ENCODE data around the gene TSPAN5. TPM values are rescaled to one million over a fixed set of nuclear protein-coding genes. Genes with fewer than 3 reads are reported as not detected.

Gene TSPAN5
- total RNA-seq, 2 donors from 2014 or later, result 7.9 to 48.5 TPM

DNA sequence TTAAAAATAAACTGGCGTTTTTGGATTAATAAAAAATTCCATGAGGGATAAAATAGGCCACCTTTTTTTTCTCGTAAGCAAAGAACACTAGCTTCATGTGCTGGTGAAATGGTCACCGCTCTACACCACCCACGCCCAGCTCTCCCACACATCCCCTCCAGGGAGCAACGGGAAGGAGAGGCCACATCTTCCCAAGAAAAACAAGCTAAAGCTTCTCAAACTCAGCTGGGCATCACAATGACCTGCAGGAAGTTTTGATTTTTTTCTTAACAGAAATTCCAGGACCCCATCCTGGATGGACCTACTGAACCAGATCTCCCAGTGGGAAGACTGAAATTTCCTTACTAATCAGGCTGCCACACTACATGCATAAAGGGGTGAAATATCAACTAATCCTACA lies 9.8 kb downstream of the TSPAN5 start:
- Histone ChIP-seq H3K4me3 (no peak overlapping the region), H3K36me3 (no peaks in the 10 kb centered on the region), H3K27me3 (replicated peaks; ENCODE audit: insufficient read depth) (no peaks in the 10 kb centered on the region), H3K27ac (no peak overlapping the region), H3K9me3 (no peaks in the 10 kb centered on the region), H3K4me1 (replicated peaks) (no peaks in the 10 kb centered on the region)
- WGBS, result 78% methylated on average over 5 of the region's 5 CpGs
- intact Hi-C loops (cut with DNase I), result no loop called here
- TF ChIP-seq POLR2AphosphoS5 (IDR thresholded peaks at IDR 0.05) (no peak), POLR2A (IDR thresholded peaks at IDR 0.05) (no peak)
- TF ChIP-seq, protein P1, sequence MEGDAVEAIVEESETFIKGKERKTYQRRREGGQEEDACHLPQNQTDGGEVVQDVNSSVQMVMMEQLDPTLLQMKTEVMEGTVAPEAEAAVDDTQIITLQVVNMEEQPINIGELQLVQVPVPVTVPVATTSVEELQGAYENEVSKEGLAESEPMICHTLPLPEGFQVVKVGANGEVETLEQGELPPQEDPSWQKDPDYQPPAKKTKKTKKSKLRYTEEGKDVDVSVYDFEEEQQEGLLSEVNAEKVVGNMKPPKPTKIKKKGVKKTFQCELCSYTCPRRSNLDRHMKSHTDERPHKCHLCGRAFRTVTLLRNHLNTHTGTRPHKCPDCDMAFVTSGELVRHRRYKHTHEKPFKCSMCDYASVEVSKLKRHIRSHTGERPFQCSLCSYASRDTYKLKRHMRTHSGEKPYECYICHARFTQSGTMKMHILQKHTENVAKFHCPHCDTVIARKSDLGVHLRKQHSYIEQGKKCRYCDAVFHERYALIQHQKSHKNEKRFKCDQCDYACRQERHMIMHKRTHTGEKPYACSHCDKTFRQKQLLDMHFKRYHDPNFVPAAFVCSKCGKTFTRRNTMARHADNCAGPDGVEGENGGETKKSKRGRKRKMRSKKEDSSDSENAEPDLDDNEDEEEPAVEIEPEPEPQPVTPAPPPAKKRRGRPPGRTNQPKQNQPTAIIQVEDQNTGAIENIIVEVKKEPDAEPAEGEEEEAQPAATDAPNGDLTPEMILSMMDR (IDR thresholded peaks at IDR 0.05), result no peak
- no peak for DNase-seq (ENCODE audit: low spot score)

DNA sequence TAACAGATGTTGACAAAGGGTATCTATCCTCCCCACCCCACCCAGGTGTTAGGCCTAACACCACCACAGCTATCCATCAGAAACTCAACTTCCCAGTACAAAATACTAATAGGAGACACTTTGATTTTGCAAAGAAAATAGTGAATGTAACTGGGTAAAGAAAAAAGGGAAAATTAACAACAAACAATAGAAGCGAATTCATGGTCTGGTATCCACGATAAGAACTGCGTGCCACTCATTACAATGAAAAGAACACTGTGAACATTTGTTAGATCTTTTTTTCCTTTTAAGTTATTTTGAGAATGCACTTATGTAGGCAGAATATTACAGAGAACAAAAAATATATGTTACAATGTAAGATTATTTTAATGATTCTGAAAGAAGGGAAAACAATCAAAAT lies 12.0 kb downstream of the TSPAN5 start:
- intact Hi-C loops (cut with DNase I), result no loop called here
- Histone ChIP-seq H3K36me3 (no peaks in the 10 kb centered on the region), H3K9me3 (no peaks in the 10 kb centered on the region), H3K4me3 (no peak overlapping the region), H3K27ac (no peak overlapping the region), H3K4me1 (replicated peaks) (no peaks in the 10 kb centered on the region), H3K27me3 (replicated peaks; ENCODE audit: insufficient read depth) (no peaks in the 10 kb centered on the region)
- no peak for DNase-seq (ENCODE audit: low spot score)
- TF ChIP-seq POLR2AphosphoS5 (IDR thresholded peaks at IDR 0.05) (no peak), POLR2A (IDR thresholded peaks at IDR 0.05) (no peak)
- TF ChIP-seq, protein P1 (IDR thresholded peaks at IDR 0.05), result no peak
- 71% methylated on average over 3 of the region's 3 CpGs for WGBS

DNA sequence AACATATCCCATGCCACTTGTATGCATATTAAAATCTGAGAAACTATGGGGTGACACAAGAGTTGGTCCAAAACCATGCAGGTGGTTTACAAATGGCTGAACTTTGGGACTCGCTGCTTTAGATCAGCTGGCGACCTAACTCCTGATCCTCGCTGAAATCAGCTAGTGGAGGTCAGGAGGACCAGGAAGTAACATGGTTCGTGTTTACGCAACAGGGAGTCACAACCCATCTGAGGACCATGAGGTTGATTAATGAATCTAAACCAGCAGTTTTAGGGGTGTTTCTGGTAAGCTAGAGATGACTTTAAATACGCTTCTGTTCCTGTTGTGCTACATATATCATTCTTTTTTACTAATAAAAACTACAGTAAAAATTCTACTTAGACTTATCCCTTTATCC lies 12.9 kb downstream of the TSPAN5 start:
- intact Hi-C loops (cut with DNase I), result no loop called here
- no peak overlapping the region for H3K27ac ChIP-seq
- H3K27me3 ChIP-seq (replicated peaks; ENCODE audit: insufficient read depth), result no peaks in the 10 kb centered on the region
- H3K4me3 ChIP-seq, result no peak overlapping the region
- no peaks in the 10 kb centered on the region for H3K4me1 ChIP-seq (replicated peaks)
- TF ChIP-seq, protein P1 (IDR thresholded peaks at IDR 0.05), result no peak
- TF ChIP-seq POLR2AphosphoS5 (IDR thresholded peaks at IDR 0.05), result no peak
- TF ChIP-seq POLR2A (IDR thresholded peaks at IDR 0.05), result no peak
- no peaks in the 10 kb centered on the region for H3K36me3 ChIP-seq
- WGBS, result 95% methylated on average over 6 of the region's 6 CpGs
- H3K9me3 ChIP-seq, result no peaks in the 10 kb centered on the region
- DNase-seq (ENCODE audit: low spot score), result no peak

DNA sequence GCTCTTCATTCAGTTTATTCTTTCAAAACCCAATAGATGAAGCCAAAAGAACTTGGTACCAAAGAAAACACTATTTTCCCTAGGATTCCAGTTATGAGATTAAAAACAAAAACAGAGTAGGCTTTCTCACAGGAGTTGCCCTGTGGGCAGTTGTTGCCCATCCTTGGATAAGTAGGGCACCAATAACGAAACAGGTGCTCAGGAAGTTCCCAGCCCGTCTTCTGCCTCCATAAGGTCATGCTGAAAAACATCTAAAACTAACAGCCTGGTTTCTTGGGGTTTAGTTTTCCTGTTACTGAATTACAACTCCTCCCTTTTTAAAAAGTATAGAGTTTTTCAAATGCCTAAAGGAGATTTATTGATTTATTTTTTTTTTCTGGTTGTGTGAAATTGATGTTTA lies 14.7 kb downstream of the TSPAN5 start:
- H3K27me3 ChIP-seq (replicated peaks; ENCODE audit: insufficient read depth), result no peaks in the 10 kb centered on the region
- no peak for DNase-seq (ENCODE audit: low spot score)
- no peak overlapping the region for H3K27ac ChIP-seq
- intact Hi-C loops (cut with DNase I), result no loop called here
- TF ChIP-seq, protein P1 (IDR thresholded peaks at IDR 0.05), result no peak
- no peak for TF ChIP-seq POLR2A (IDR thresholded peaks at IDR 0.05)
- no peak for TF ChIP-seq POLR2AphosphoS5 (IDR thresholded peaks at IDR 0.05)
- no peaks in the 10 kb centered on the region for H3K9me3 ChIP-seq
- no peaks in the 10 kb centered on the region for H3K36me3 ChIP-seq
- H3K4me3 ChIP-seq, result no peak overlapping the region
- H3K4me1 ChIP-seq (replicated peaks), result no peaks in the 10 kb centered on the region
- 75% methylated on average over 2 of the region's 2 CpGs for WGBS

DNA sequence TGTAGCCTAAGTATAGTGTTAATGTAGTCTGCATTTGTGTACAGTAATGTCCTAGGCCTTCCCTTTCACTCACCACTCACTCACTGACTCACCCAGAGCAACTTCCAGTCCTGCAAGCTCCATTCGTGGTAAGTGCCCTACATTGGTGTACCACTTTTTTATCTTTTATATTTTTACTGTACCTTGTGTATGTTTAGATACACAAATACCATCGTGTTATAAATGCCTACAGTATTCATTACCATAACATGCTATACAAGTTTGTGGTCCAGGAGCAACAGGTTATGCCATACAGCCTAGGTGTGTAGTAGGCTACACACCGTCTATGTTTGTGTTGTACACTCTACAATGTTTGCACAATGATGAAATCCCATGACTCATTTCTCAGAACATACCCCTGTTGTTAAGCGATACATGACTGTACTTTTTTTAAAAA lies 15.4 kb downstream of the TSPAN5 start:
- Histone ChIP-seq H3K27ac (no peak overlapping the region), H3K9me3 (no peaks in the 10 kb centered on the region), H3K4me3 (no peak overlapping the region), H3K4me1 (replicated peaks) (no peaks in the 10 kb centered on the region), H3K27me3 (replicated peaks; ENCODE audit: insufficient read depth) (no peaks in the 10 kb centered on the region), H3K36me3 (no peaks in the 10 kb centered on the region)
- no peak for DNase-seq (ENCODE audit: low spot score)
- TF ChIP-seq POLR2AphosphoS5 (IDR thresholded peaks at IDR 0.05), result no peak
- TF ChIP-seq, protein P1 (IDR thresholded peaks at IDR 0.05), result no peak
- TF ChIP-seq POLR2A (IDR thresholded peaks at IDR 0.05), result no peak
- intact Hi-C loops (cut with DNase I), result no loop called here
- 59% methylated on average over 4 of the region's 4 CpGs for WGBS

All from prostate gland (tissue), 2 donors.